LNCaP clone FGC (cell line): Measurements from ENCODE around the gene KLHL17.
A peak's percentile ranks its signal among the peaks of the same experiment; 100 is the strongest.

Source experiments
- DNase-seq: peaks from one replicate; pipeline ENCODE4 v3.0.0-alpha.2; 2011; ENCODE audit warnings: low read depth
- H3K4me3 ChIP-seq: 2 replicates; pipeline ENCODE4 v1.5.1; 2011; ENCODE audit warnings: mild to moderate bottlenecking, low read depth, low read length, control low read depth
- TF ChIP-seq, protein P1 (sequence below): IDR thresholded peaks from 2 replicates; pipeline ENCODE4 v1.5.1; 2012; ENCODE audit warnings: mild to moderate bottlenecking; ENCODE audit not compliant: control insufficient read depth, insufficient read depth; ENCODE audit errors: extremely low read depth

KLHL17 gene

DNA sequence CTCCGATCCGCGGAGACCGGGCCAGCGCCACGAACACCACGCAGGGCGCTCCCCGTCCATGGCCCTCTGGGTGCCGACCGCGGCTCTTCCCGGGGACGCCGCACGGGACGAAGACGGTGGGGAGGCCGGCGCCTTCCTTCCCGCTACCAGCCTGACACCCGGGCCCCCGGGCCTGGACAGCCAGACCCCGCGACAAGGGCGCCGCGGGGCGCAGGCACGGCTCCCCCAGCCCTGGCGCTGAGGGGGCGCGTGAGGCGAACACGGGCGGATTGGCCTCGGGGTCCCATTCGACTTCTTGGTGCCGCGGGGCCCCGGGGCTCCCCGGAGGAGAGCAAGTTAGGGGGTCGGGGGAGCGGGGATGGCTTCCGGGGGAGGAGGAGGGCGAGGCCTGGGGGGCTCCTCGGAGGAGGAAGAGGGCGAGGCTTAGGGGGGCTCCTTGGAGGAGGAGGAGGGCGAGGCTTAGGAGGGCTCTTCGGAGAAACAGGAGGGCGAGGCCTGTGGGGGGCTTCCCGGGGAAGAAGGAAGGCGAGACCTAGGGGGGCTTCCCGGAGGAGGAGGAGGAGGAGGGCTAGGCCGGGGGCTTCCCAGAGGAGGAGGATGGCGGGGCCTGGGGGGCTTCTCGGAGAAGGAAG is 537 bp upstream of the KLHL17 start:
- TF ChIP-seq, protein P1, sequence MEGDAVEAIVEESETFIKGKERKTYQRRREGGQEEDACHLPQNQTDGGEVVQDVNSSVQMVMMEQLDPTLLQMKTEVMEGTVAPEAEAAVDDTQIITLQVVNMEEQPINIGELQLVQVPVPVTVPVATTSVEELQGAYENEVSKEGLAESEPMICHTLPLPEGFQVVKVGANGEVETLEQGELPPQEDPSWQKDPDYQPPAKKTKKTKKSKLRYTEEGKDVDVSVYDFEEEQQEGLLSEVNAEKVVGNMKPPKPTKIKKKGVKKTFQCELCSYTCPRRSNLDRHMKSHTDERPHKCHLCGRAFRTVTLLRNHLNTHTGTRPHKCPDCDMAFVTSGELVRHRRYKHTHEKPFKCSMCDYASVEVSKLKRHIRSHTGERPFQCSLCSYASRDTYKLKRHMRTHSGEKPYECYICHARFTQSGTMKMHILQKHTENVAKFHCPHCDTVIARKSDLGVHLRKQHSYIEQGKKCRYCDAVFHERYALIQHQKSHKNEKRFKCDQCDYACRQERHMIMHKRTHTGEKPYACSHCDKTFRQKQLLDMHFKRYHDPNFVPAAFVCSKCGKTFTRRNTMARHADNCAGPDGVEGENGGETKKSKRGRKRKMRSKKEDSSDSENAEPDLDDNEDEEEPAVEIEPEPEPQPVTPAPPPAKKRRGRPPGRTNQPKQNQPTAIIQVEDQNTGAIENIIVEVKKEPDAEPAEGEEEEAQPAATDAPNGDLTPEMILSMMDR: no peak
- H3K4me3 ChIP-seq: peak overlapping the region; percentile 64
- DNase-seq: no peak

DNA sequence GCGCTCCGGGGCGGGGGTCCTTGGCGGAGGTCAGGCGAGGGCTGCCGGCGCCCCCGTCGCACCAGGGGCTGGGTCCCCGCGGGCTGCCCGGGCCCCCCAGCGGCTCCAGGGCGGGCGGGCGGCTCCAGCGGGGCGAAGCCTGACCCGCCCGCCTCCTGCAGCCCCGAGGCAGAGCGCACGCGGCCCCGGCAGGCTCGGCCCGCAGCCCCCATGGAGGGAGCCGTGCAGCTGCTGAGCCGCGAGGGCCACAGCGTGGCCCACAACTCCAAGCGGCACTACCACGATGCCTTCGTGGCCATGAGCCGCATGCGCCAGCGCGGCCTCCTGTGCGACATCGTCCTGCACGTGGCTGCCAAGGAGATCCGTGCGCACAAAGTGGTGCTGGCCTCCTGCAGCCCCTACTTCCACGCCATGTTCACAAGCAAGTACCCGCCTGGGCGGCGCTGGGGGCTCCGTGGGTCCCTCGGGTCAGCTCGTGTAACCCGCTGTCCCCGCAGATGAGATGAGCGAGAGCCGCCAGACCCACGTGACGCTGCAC is 817 bp downstream of the KLHL17 start:
- peak overlapping the region; percentile 64 for H3K4me3 ChIP-seq
- TF ChIP-seq, protein P1: no peak
- DNase-seq: no peak

GRCh38 chr1:962381-963300 is 2.3 kb downstream of the KLHL17 start:
- DNase-seq: no peak
- TF ChIP-seq, protein P1: no peak
- no peak overlapping the region for H3K4me3 ChIP-seq

DNA sequence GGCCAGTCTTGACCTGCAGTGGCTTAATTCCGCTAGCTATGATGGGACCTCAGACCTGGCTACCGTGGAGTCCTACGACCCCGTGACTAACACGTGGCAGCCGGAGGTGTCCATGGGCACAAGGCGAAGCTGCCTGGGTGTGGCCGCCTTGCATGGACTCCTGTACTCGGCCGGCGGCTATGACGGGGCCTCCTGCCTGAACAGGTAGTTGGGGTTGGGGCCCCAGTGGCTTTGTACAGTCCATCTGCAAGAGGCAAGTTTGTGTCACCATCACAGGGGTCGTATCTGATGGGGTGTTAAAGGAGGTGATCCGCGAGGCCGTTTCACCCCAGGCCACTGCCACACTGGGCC is 2.9 kb downstream of the KLHL17 start:
- DNase-seq: no peak
- H3K4me3 ChIP-seq: no peak overlapping the region
- TF ChIP-seq, protein P1: no peak

GRCh38 chr1:963746-964525 is 3.6 kb downstream of the KLHL17 start:
- no peak for DNase-seq
- H3K4me3 ChIP-seq: no peak overlapping the region
- TF ChIP-seq, protein P1: no peak

DNA sequence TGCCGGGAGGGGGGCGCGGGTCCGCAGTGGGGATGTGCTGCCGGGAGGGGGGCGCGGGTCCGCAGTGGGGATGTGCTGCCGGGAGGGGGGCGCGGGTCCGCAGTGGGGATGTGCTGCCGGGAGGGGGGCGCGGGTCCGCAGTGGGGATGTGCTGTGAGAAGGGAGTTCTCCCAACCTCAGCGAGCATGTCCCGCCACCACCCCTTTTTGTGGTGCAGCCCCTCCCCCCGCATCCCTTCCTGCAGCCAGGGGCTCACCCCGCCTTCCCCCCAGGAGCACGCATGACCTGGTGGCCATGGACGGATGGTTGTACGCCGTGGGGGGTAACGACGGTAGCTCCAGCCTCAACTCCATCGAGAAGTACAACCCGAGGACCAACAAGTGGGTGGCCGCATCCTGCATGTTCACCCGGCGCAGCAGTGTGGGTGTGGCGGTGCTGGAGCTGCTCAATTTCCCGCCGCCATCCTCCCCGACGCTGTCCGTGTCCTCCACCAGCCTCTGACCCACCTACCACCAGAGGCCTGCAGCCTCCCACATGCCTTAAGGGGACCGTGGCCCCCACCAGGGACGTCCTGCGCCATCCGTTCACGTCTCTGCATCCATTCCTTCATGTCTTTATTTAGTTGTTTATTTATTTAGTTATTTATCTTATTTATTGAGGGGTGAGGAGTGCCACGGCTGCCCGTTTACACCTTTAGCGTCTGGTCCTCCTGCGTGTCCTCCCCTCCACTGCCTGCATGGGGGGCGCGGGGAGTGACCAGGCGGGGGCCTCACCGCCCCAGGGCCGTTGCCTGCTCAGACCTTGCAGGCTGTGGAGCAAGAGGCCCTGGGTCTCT is 4.5 kb downstream of the KLHL17 start:
- TF ChIP-seq, protein P1: no peak

More for the DNA sequence above, 4.5 kb downstream of the KLHL17 start:
- DNase-seq: no peak
- H3K4me3 ChIP-seq: no peak overlapping the region
